ENCODE measurements around the gene SHROOM3.

SHROOM3 gene

DNA sequence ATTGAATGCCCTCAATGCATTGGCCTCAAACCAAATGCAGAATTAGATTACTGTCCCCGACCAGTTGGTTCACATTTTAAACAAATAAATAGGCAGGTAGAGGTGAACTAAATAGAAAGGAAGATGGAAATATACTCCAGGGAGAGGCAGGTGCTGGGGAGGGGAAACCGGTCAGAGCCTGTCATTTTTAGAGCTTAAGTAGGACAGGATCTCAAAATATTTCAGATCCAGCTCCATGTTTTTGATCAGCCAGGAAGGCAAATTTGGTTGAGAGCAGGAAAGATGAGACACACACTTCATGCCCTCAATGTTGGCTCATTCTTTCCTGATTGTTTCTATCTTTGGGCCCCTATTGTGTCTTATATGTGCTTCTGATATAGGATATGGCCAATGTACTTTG is 206.7 kb downstream of the SHROOM3 start:
- DNase-seq (ENCODE audit: low read depth): no peak
- no peak overlapping the region for H3K4me3 ChIP-seq (ENCODE audit: low read depth, low read length)
- no peak for TF ChIP-seq POLR2A (IDR thresholded peaks at IDR 0.05; ENCODE audit: extremely low read depth, insufficient read length)
- TF ChIP-seq CTCF (IDR thresholded peaks at IDR 0.05; ENCODE audit: low read depth, low read length): no peak
- no peak for TF ChIP-seq MYC (IDR thresholded peaks at IDR 0.05; ENCODE audit: low read depth, low read length)

DNA sequence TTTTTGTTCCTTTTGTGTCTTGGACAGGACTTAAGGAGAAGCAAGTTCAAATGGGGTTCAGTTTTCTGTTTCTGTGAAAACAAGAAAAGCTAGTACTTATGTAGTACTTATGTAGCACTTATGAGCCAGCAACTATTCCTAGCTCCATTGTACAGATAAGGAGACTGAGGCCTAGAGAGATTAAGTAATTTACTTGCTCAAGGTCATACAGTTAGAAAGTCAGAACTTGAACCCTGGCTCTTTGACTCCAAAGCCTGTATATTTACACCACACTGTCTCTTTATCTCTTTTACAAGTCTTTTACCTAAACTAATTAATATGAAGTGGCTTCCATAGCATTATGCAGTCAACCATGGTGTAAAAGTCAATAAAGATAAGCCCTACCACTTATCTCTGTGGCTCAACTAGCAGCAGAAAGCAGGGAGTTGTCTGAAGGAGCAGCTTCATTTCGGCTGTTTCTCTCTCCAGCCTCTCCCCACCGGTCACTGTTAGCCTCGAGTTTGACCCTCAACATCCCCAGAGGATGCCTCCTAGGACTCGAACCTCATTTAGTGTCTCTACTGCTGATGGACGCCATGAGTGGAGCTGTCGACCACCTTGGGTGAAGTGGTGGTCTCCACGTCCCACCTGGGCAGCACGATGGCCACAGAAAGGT is 209.9 kb downstream of the SHROOM3 start:
- H3K4me3 ChIP-seq (ENCODE audit: low read depth, low read length): no peak overlapping the region
- TF ChIP-seq CTCF (IDR thresholded peaks at IDR 0.05; ENCODE audit: low read depth, low read length) (no peak), POLR2A (IDR thresholded peaks at IDR 0.05; ENCODE audit: extremely low read depth, insufficient read length) (no peak), MAX (IDR thresholded peaks at IDR 0.05; ENCODE audit: low read depth, low read length) (no peak), MYC (IDR thresholded peaks at IDR 0.05; ENCODE audit: low read depth, low read length) (no peak)
- no peak for DNase-seq (ENCODE audit: low read depth)

DNA sequence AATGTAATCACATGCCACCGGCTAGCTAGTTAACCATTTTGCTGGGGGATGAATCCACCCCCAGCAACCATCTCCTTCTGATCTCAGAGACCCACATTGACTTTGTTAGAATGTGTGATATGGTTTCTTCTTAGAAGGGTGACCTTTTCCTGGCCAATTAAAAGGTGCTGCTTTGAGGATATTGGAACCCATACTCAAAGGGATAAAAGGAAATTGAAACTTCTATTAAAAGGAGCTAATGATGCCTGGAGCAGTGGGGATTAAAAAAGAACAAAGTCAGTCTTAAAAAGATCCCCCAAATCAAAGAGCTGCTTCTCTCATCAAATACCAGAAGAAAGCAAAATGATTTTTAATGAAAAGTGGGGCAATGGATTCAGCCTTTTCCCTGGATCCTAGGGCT is 214.1 kb downstream of the SHROOM3 start:
- no peak for TF ChIP-seq MAX (IDR thresholded peaks at IDR 0.05; ENCODE audit: low read depth, low read length)
- TF ChIP-seq CTCF (IDR thresholded peaks at IDR 0.05; ENCODE audit: low read depth, low read length): no peak
- no peak for TF ChIP-seq POLR2A (IDR thresholded peaks at IDR 0.05; ENCODE audit: extremely low read depth, insufficient read length)
- TF ChIP-seq MYC (IDR thresholded peaks at IDR 0.05; ENCODE audit: low read depth, low read length): no peak

GRCh38 chr4:76651616-76652015 is 216.6 kb downstream of the SHROOM3 start:
- no peak for DNase-seq (ENCODE audit: low read depth)
- no peak for TF ChIP-seq MYC (IDR thresholded peaks at IDR 0.05; ENCODE audit: low read depth, low read length)
- TF ChIP-seq CTCF (IDR thresholded peaks at IDR 0.05; ENCODE audit: low read depth, low read length): no peak
- TF ChIP-seq MAX (IDR thresholded peaks at IDR 0.05; ENCODE audit: low read depth, low read length): no peak
- no peak for TF ChIP-seq POLR2A (IDR thresholded peaks at IDR 0.05; ENCODE audit: extremely low read depth, insufficient read length)
- H3K4me3 ChIP-seq (ENCODE audit: low read depth, low read length): no peak overlapping the region

More for the DNA sequence above, 214.1 kb downstream of the SHROOM3 start:
- H3K4me3 ChIP-seq (ENCODE audit: low read depth, low read length): no peak overlapping the region
- DNase-seq (ENCODE audit: low read depth): no peak

GRCh38 chr4:76652389-76652788 is 217.4 kb downstream of the SHROOM3 start:
- DNase-seq (ENCODE audit: low read depth): no peak
- TF ChIP-seq CTCF (IDR thresholded peaks at IDR 0.05; ENCODE audit: low read depth, low read length) (no peak), POLR2A (IDR thresholded peaks at IDR 0.05; ENCODE audit: extremely low read depth, insufficient read length) (no peak), MYC (IDR thresholded peaks at IDR 0.05; ENCODE audit: low read depth, low read length) (no peak), MAX (IDR thresholded peaks at IDR 0.05; ENCODE audit: low read depth, low read length) (no peak)
- H3K4me3 ChIP-seq (ENCODE audit: low read depth, low read length): no peak overlapping the region

GRCh38 chr4:76654084-76654483 is 219.1 kb downstream of the SHROOM3 start:
- H3K4me3 ChIP-seq (ENCODE audit: low read depth, low read length): no peak overlapping the region
- TF ChIP-seq CTCF (IDR thresholded peaks at IDR 0.05; ENCODE audit: low read depth, low read length): no peak
- no peak for TF ChIP-seq MYC (IDR thresholded peaks at IDR 0.05; ENCODE audit: low read depth, low read length)
- TF ChIP-seq POLR2A (IDR thresholded peaks at IDR 0.05; ENCODE audit: extremely low read depth, insufficient read length): no peak
- TF ChIP-seq MAX (IDR thresholded peaks at IDR 0.05; ENCODE audit: low read depth, low read length): no peak
- DNase-seq (ENCODE audit: low read depth): no peak

Data from NB4 (cell line).